C4-2B (cell line): ENCODE results near the gene GRB2.

Experiments
- CTCF ChIP-seq: fragments of 450-650 bp; conservative IDR thresholded peaks from 2 replicates; pipeline ENCODE4 v1.5.1; 2017; ENCODE audit warnings: mild to moderate bottlenecking
- ZFX ChIP-seq: fragments of 450-650 bp; IDR thresholded peaks from 2 replicates; pipeline ENCODE4 v1.6.1; 2017

GRCh38 chr17:75404731-75405364 is 630 bp downstream of the GRB2 start:
- TF ChIP-seq CTCF (no peak), ZFX (no peak)
